Transverse colon (tissue), 4 donors: Measurements from ENCODE around the gene FAH. TPM values are rescaled to one million over a fixed set of nuclear protein-coding genes. Genes with fewer than 3 reads are reported as not detected.

Experiments
- DNase-seq: peaks from one replicate; pipeline ENCODE4 v3.0.0-alpha.2; 2019
- H3K27ac ChIP-seq, 4 donors: fragments of 200-600 bp; sonication (generic); 2 replicates each; pipeline ENCODE4 v1.5.1; 2016 to 2018; ENCODE audit warnings: inconsistent platforms in 4 of 4
- H3K27me3 ChIP-seq: fragments of 200-600 bp; sonication (generic); 2 replicates; pipeline ENCODE4 v1.5.1; 2017; ENCODE audit warnings: inconsistent platforms
- H3K36me3 ChIP-seq, 4 donors: fragments of 200-600 bp; sonication (generic); 2 replicates each; pipeline ENCODE4 v1.5.1; 2017 to 2019; ENCODE audit warnings: inconsistent platforms in 4 of 4
- H3K4me1 ChIP-seq, 4 donors: fragments of 200-600 bp; sonication (generic); 2 replicates each; pipeline ENCODE4 v1.5.1; 2017 to 2020; ENCODE audit warnings: inconsistent platforms in 4 of 4
- H3K4me3 ChIP-seq, 4 donors: fragments of 200-600 bp; sonication (generic); 1 replicate in 1 of 4; 2 replicates in 3 of 4; pipeline versions ENCODE4 v1.5.1 to v1.6.1; 2017 to 2019; ENCODE audit warnings: inconsistent platforms in 4 of 4
- H3K9me3 ChIP-seq, 2 donors: fragments of 200-600 bp; sonication (generic); 2 replicates each; pipeline ENCODE4 v1.5.1; 2017 to 2019; ENCODE audit warnings: inconsistent platforms in 2 of 2
- CTCF ChIP-seq, 5 experiments: fragments of 200-600 bp in 3 of 5; fragments of 450-650 bp in 2 of 5; sonication (generic) in 3 of 5; IDR thresholded peaks; 1 replicate in 2 of 5; 2 replicates in 3 of 5; pipeline ENCODE4 v1.5.1; 2016 to 2017; ENCODE audit warnings: antibody characterized with exemption in 5 of 5, inconsistent platforms in 3 of 5, mild to moderate bottlenecking in 2 of 5, moderate library complexity in 1 of 5
- EP300 ChIP-seq: sonication (generic); formaldehyde crosslinking; IDR thresholded peaks from one replicate; pipeline ENCODE4 v1.6.1; 2017; ENCODE audit warnings: antibody characterized with exemption, low read depth
- POLR2A ChIP-seq: fragments of 450-650 bp; IDR thresholded peaks from one replicate; pipeline ENCODE4 v1.6.1; 2016; ENCODE audit warnings: antibody characterized with exemption, mild to moderate bottlenecking, moderate library complexity
- POLR2AphosphoS5 ChIP-seq, 3 donors: sonication (generic); formaldehyde crosslinking; IDR thresholded peaks; one replicate each; pipeline ENCODE4 v1.6.1; 2016; ENCODE audit warnings: antibody characterized with exemption in 3 of 3
- WGBS, 2 donors: methylation state at CpG; one replicate each; pipeline ENCODE4 v1.1.5; 2018; ENCODE audit warnings: low coverage in 1 of 2; 5-methylcytosine and 5-hydroxymethylcytosine counted together
- in situ Hi-C, 4 donors: fragments of 200-750 bp; cut with MboI; loops; one replicate each; pipeline versions ENCODE4 v1.15.0 to v1.15.1; 2017; ENCODE audit warnings: low sequenced_read_pairs in 3 of 4, low pct_ligation_motif_present in 1 of 4, low pct_unique_long_range_greater_than_20kb in 1 of 4
- intact Hi-C: fragments of 100-400 bp; cut with DNase I; formaldehyde crosslinking; loops from one replicate; pipeline ENCODE4 v1.15.1; 2023; ENCODE audit warnings: low total_unique reads
- total RNA-seq, 4 donors: library from RNA; depleted of rRNA; stranded (reverse); fragments of >200 nt; gene quantifications; one replicate each; pipeline ENCODE4 v1.1.0, GENCODE V29; 2016

FAH gene
- total RNA-seq, 4 donors from 2014 or later: 5.6 to 10.6 (median 8.7) TPM

GRCh38 chr15:80233581-80233980 is 80.8 kb downstream of the FAH start:
- Histone ChIP-seq H3K27me3 (peaks cover 7% of the 10 kb centered on the region), H3K27ac (no peak overlapping the region), H3K4me1 (no peaks in the 10 kb centered on the region), H3K36me3 (no peaks in the 10 kb centered on the region), H3K9me3 (no peaks in the 10 kb centered on the region), H3K4me3 (no peak overlapping the region)
- 60 to 65% methylated on average over 1 to 9 of the region's 9 CpGs for WGBS, 2 donors
- intact Hi-C loops: no loop called here
- TF ChIP-seq CTCF (IDR thresholded peaks at IDR 0.05): no peak
- TF ChIP-seq EP300: no peak
- no peak for TF ChIP-seq POLR2A
- TF ChIP-seq POLR2AphosphoS5 (IDR thresholded peaks at IDR 0.05): no peak
- in situ Hi-C loops: no loop called here
- no peak for DNase-seq

- no peak overlapping the region for H3K27ac ChIP-seq
- no peak overlapping the region for H3K4me3 ChIP-seq
- no peaks in the 10 kb centered on the region for H3K36me3 ChIP-seq
- no peaks in the 10 kb centered on the region for H3K4me1 ChIP-seq
- WGBS, 2 donors: 20 to 47% methylated on average over 1 to 4 of the region's 4 CpGs
- intact Hi-C loops: no loop called here
- H3K27me3 ChIP-seq: peaks cover 7% of the 10 kb centered on the region
- in situ Hi-C loops: no loop called here
- no peaks in the 10 kb centered on the region for H3K9me3 ChIP-seq
- TF ChIP-seq CTCF (IDR thresholded peaks at IDR 0.05): peak in 4 of 5 experiments; percentile 25 to 43 (median 38)
- TF ChIP-seq POLR2A: no peak
- no peak for TF ChIP-seq EP300
- DNase-seq: peak; percentile 44
Measured at GRCh38 chr15:80234883-80235282, 82.1 kb downstream of the FAH start.

Other genes starting within 250 kb of the FAH start
- gene BCL2A1, start 181.8 kb upstream of the FAH start, total RNA-seq: 1 to 10 TPM in 2 of 4 donors, not detected in 2; 3.0 to 4.0 TPM
- gene ZFAND6, start 93.3 kb upstream of the FAH start, total RNA-seq: 100 to 1,000 TPM in 3 of 4 donors, 10 to 100 TPM in 1; 86.7 to 195 (median 117) TPM
- gene CTXND1, start 99.2 kb downstream of the FAH start, total RNA-seq: under 1 TPM in 2 of 4 donors, not detected in 2; 0.14 to 0.64 TPM